ENCODE results near the gene MYO5A.
"Not testable (repeated sequence)": the region's sequence is repeated elsewhere in the genome, so short reads cannot be mapped to it uniquely, and the experiment has no call there.

Gene MYO5A

DNA sequence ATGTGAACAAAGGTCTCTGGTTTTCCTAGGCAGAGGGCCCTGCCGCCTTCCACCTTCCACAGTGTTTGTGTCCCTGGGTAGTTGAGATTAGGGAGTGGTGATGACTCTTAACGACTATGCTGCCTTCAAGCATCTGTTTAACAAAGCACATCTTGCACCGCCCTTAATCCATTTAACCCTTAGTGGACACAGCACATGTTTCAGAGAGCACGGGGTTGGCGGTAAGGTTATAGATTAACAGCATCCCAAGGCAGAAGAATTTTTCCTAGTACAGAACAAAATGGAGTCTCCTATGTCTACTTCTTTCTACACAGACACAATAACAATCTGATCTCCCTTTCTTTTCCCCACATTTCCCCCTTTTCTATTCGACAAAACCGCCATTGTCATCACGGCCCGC, 69.4 kb downstream of the MYO5A start:
- ATAC-seq, result not testable (repeated sequence)

DNA sequence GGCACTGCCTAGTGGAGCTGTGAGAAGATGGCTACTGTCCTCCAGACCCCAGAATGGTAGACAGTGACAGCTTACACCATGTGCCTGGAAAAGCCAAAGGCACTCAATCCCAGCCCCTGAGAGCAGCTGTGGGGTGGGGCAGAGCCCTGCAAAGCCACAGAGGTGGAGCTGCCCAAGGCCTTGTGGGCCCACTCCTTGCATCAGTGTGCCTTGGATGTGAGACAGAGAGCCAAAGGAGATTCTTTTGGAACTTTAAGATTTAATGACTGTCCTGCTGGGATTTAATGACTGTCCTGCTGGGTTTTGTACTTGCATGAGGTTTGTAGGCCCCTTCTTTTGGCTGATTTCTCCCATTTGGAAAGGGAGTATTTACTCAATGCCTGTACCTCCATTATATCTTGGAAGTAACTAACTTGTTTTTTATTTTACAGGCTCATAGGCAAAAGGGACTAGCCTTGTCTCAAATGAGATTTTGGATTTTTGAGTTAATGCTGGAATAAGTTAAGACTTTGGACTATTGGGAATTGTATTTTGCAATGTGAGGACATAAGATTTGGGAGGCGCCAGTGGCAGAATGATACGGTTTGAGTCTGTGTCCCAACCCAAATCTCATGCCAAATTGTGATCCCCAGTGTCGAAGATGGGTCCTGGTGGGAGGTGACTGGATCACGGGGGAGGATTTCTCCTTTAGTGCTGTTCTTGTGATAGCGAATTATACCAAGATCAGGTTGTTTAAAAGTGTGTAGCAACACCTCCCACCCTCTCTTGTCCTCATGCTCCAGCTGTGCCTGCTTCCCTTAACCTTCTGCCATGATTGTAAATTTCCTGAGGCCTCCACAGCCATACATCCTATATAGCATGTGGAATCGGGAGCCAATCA, 80.4 kb downstream of the MYO5A start:
- no peak for ATAC-seq
- TF ChIP-seq GLIS3 (CRISPR knock-in tag; IDR thresholded peaks at IDR 0.05), result no peak

DNA sequence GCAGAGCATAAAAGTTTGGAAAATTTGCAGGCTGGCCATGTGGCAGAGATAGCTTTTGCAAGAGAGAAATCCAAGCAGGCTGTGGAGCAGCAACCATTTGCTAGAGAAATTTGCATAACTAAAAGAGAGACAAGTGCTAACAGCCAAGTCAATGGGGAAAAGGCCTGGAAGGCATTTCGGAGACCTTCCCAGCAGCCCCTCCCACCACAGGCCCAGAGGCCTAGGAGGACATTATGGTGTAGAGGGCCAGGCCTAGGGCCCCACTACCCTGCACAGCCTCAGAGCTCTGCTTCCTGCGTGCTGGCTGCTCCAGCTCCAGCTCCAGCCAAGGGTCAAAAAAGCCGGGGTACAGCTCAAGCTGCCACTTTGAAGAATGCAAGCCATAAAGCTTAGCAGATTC, 82.7 kb downstream of the MYO5A start:
- TF ChIP-seq ZNF8 (CRISPR knock-in tag; IDR thresholded peaks at IDR 0.05) (no peak), CSDC2 (CRISPR knock-in tag; IDR thresholded peaks at IDR 0.05) (no peak), TOX (CRISPR knock-in tag; IDR thresholded peaks at IDR 0.05; ENCODE audit: borderline replicate concordance) (no peak), ZFP30 (CRISPR knock-in tag; IDR thresholded peaks at IDR 0.05) (no peak), ZFP3 (CRISPR knock-in tag; IDR thresholded peaks at IDR 0.05) (no peak), RARB (CRISPR knock-in tag; IDR thresholded peaks at IDR 0.05) (no peak)
- TF ChIP-seq, protein P1, sequence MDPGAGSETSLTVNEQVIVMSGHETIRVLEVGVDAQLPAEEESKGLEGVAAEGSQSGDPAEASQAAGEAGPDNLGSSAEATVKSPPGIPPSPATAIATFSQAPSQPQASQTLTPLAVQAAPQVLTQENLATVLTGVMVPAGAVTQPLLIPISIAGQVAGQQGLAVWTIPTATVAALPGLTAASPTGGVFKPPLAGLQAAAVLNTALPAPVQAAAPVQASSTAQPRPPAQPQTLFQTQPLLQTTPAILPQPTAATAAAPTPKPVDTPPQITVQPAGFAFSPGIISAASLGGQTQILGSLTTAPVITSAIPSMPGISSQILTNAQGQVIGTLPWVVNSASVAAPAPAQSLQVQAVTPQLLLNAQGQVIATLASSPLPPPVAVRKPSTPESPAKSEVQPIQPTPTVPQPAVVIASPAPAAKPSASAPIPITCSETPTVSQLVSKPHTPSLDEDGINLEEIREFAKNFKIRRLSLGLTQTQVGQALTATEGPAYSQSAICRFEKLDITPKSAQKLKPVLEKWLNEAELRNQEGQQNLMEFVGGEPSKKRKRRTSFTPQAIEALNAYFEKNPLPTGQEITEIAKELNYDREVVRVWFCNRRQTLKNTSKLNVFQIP (CRISPR knock-in tag; IDR thresholded peaks at IDR 0.05; ENCODE audit: borderline replicate concordance, low read depth), result no peak
- TF ChIP-seq, protein P2, sequence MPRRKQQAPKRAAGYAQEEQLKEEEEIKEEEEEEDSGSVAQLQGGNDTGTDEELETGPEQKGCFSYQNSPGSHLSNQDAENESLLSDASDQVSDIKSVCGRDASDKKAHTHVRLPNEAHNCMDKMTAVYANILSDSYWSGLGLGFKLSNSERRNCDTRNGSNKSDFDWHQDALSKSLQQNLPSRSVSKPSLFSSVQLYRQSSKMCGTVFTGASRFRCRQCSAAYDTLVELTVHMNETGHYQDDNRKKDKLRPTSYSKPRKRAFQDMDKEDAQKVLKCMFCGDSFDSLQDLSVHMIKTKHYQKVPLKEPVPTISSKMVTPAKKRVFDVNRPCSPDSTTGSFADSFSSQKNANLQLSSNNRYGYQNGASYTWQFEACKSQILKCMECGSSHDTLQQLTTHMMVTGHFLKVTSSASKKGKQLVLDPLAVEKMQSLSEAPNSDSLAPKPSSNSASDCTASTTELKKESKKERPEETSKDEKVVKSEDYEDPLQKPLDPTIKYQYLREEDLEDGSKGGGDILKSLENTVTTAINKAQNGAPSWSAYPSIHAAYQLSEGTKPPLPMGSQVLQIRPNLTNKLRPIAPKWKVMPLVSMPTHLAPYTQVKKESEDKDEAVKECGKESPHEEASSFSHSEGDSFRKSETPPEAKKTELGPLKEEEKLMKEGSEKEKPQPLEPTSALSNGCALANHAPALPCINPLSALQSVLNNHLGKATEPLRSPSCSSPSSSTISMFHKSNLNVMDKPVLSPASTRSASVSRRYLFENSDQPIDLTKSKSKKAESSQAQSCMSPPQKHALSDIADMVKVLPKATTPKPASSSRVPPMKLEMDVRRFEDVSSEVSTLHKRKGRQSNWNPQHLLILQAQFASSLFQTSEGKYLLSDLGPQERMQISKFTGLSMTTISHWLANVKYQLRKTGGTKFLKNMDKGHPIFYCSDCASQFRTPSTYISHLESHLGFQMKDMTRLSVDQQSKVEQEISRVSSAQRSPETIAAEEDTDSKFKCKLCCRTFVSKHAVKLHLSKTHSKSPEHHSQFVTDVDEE (CRISPR knock-in tag; IDR thresholded peaks at IDR 0.05), result no peak
- TF ChIP-seq, protein P3, sequence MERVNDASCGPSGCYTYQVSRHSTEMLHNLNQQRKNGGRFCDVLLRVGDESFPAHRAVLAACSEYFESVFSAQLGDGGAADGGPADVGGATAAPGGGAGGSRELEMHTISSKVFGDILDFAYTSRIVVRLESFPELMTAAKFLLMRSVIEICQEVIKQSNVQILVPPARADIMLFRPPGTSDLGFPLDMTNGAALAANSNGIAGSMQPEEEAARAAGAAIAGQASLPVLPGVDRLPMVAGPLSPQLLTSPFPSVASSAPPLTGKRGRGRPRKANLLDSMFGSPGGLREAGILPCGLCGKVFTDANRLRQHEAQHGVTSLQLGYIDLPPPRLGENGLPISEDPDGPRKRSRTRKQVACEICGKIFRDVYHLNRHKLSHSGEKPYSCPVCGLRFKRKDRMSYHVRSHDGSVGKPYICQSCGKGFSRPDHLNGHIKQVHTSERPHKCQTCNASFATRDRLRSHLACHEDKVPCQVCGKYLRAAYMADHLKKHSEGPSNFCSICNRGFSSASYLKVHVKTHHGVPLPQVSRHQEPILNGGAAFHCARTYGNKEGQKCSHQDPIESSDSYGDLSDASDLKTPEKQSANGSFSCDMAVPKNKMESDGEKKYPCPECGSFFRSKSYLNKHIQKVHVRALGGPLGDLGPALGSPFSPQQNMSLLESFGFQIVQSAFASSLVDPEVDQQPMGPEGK (CRISPR knock-in tag; IDR thresholded peaks at IDR 0.05; ENCODE audit: borderline replicate concordance), result no peak
- TF ChIP-seq, protein P4, sequence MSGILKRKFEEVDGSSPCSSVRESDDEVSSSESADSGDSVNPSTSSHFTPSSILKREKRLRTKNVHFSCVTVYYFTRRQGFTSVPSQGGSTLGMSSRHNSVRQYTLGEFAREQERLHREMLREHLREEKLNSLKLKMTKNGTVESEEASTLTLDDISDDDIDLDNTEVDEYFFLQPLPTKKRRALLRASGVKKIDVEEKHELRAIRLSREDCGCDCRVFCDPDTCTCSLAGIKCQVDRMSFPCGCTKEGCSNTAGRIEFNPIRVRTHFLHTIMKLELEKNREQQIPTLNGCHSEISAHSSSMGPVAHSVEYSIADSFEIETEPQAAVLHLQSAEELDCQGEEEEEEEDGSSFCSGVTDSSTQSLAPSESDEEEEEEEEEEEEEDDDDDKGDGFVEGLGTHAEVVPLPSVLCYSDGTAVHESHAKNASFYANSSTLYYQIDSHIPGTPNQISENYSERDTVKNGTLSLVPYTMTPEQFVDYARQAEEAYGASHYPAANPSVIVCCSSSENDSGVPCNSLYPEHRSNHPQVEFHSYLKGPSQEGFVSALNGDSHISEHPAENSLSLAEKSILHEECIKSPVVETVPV (CRISPR knock-in tag; IDR thresholded peaks at IDR 0.05), result no peak

DNA sequence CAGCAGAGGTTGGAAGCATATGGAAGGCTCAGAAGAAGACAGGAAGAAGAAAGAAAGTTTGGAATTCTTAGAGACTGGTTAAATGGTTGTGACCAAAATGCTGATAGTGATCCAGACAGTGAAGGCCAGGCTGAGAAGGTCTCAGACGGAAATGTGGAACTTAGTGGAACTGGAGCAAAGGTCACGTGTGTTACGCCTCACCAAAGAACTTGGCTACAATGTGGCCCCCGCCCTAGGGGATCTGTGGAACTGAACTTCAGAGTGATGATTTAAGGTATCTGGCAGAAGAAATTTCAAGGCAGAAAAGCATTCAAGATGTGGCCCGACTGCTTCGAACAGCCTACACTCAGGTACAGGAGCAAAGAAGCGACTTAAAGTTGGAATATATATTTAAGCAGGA, 83.1 kb downstream of the MYO5A start:
- TF ChIP-seq ZNF70 (CRISPR knock-in tag; IDR thresholded peaks at IDR 0.05) (no peak), ESRRG (CRISPR knock-in tag; IDR thresholded peaks at IDR 0.05) (no peak), ARNTL (CRISPR knock-in tag; IDR thresholded peaks at IDR 0.05; ENCODE audit: borderline replicate concordance, low read depth) (no peak), ZNF565 (CRISPR knock-in tag; conservative IDR thresholded peaks at IDR 0.05; ENCODE audit: low read depth) (no peak), TOX (CRISPR knock-in tag; IDR thresholded peaks at IDR 0.05; ENCODE audit: borderline replicate concordance) (no peak), BACH2 (CRISPR knock-in tag; IDR thresholded peaks at IDR 0.05; ENCODE audit: borderline replicate concordance) (no peak), CSDC2 (CRISPR knock-in tag; IDR thresholded peaks at IDR 0.05) (no peak), ZC3H10 (CRISPR knock-in tag; IDR thresholded peaks at IDR 0.05) (no peak)
- no peak for ATAC-seq

More for the DNA sequence above, 82.7 kb downstream of the MYO5A start:
- ATAC-seq, result no peak

DNA sequence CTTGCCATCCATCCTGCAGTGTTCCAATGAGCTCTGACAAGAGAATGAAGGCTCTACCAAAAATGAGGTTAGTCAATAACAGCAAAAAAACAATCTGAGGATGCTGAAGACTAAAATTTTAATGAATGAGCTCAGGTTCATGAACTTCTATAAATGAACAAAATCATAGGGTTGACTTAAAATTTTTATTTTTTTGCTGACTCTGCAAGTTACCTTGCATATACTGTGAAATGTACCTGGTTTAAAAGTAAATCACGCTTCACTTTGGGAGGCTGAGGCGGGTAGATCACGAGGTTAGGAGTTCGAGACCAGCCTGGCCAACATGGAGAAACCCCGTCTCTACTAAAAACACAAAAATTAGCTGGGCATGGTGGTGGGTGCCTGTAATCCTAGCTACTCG, 85.5 kb downstream of the MYO5A start:
- not testable (repeated sequence) for ATAC-seq
